Stimulated activated CD8-positive, alpha-beta memory T cell treated with anti-CD3 and anti-CD28 coated beads, Interleukin-12 subunit alpha, Interleukin-12 subunit beta, amount 100 ng/mL, for 24 hours (primary cell): ENCODE results near the gene CLDN1.
"Not testable (repeated sequence)": the region's sequence is repeated elsewhere in the genome, so short reads cannot be mapped to it uniquely, and the experiment has no call there.

ENCODE experiments used
- DNase-seq: peaks from one replicate; pipeline ENCODE4 v3.0.0-alpha.2; 2020; ENCODE audit errors: extremely low read depth

CLDN1 gene

GRCh38 chr3:190293621-190294020, 28.6 kb downstream of the CLDN1 start:
- DNase-seq, result no peak

GRCh38 chr3:190291994-190292584, 30.2 kb downstream of the CLDN1 start:
- no peak for DNase-seq

GRCh38 chr3:190289989-190290388, 32.3 kb downstream of the CLDN1 start:
- no peak for DNase-seq

- no peak for DNase-seq
These were observed 33.4 kb downstream of the CLDN1 start for GRCh38 chr3:190288836-190289235.

- no peak for DNase-seq
These were observed 36.2 kb downstream of the CLDN1 start for GRCh38 chr3:190286014-190286413.

GRCh38 chr3:190281308-190282051, 40.8 kb downstream of the CLDN1 start:
- DNase-seq, result no peak

GRCh38 chr3:190279690-190280089, 42.6 kb downstream of the CLDN1 start:
- DNase-seq, result no peak

GRCh38 chr3:190272747-190273146, 49.5 kb downstream of the CLDN1 start:
- DNase-seq, result no peak

- no peak for DNase-seq
These were observed 53.1 kb downstream of the CLDN1 start for GRCh38 chr3:190269101-190269500.

GRCh38 chr3:190267464-190267863, 54.8 kb downstream of the CLDN1 start:
- not testable (repeated sequence) for DNase-seq

- no peak for DNase-seq
These were observed 55.3 kb downstream of the CLDN1 start for GRCh38 chr3:190266913-190267290.

GRCh38 chr3:190266265-190266912, 55.9 kb downstream of the CLDN1 start:
- DNase-seq, result no peak

GRCh38 chr3:190265796-190266195, 56.5 kb downstream of the CLDN1 start:
- DNase-seq, result no peak

GRCh38 chr3:190265126-190265525, 57.1 kb downstream of the CLDN1 start:
- no peak for DNase-seq

- no peak for DNase-seq
These were observed 60.5 kb downstream of the CLDN1 start for GRCh38 chr3:190261740-190262139.

GRCh38 chr3:190261015-190261414, 61.2 kb downstream of the CLDN1 start:
- no peak for DNase-seq

- no peak for DNase-seq
These were observed 61.9 kb downstream of the CLDN1 start for GRCh38 chr3:190260301-190260700.

GRCh38 chr3:190258634-190259033, 63.6 kb downstream of the CLDN1 start:
- DNase-seq, result no peak
